ENCODE measurements around the gene RBPJL.

The RBPJL gene

GRCh38 chr20:45352729-45353128 lies 46.1 kb downstream of the RBPJL start:
- H2AFZ ChIP-seq (ENCODE audit: low read depth), result no peak overlapping the region
- H3K27me3 ChIP-seq (ENCODE audit: insufficient read depth, low read depth), result no peaks in the 10 kb centered on the region
- no peaks in the 10 kb centered on the region for H3K36me3 ChIP-seq (ENCODE audit: insufficient read depth)
- H3K4me1 ChIP-seq (ENCODE audit: low read depth, poor library complexity, severe bottlenecking), result peaks cover 46% of the 10 kb centered on the region
- H4K20me1 ChIP-seq (ENCODE audit: insufficient read depth), result no peaks in the 10 kb centered on the region
- H3K79me2 ChIP-seq (ENCODE audit: insufficient read depth, low read depth), result no peaks in the 10 kb centered on the region
- no peak overlapping the region for H3K4me2 ChIP-seq
- no peak for TF ChIP-seq CTCF (conservative IDR thresholded peaks at IDR 0.05; ENCODE audit: low read depth, low read length)
- H3K4me3 ChIP-seq (IDR thresholded peaks at IDR 0.05; ENCODE audit: insufficient read depth, low read depth, low read length), result no peak overlapping the region
- no peak overlapping the region for H3K9ac ChIP-seq
- H3K27ac ChIP-seq, result no peak overlapping the region

- Histone ChIP-seq H3K27me3 (ENCODE audit: insufficient read depth, low read depth) (no peaks in the 10 kb centered on the region), H3K27ac (no peak overlapping the region), H3K79me2 (ENCODE audit: insufficient read depth, low read depth) (no peaks in the 10 kb centered on the region), H2AFZ (ENCODE audit: low read depth) (no peak overlapping the region), H3K4me2 (no peak overlapping the region), H3K4me3 (IDR thresholded peaks at IDR 0.05; ENCODE audit: insufficient read depth, low read depth, low read length) (no peak overlapping the region), H3K4me1 (ENCODE audit: low read depth, poor library complexity, severe bottlenecking) (peaks cover 42% of the 10 kb centered on the region), H3K9ac (no peak overlapping the region), H3K36me3 (ENCODE audit: insufficient read depth) (no peaks in the 10 kb centered on the region), H4K20me1 (ENCODE audit: insufficient read depth) (no peaks in the 10 kb centered on the region)
- TF ChIP-seq CTCF (conservative IDR thresholded peaks at IDR 0.05; ENCODE audit: low read depth, low read length), result no peak
These were observed 47.1 kb downstream of the RBPJL start for GRCh38 chr20:45353746-45354145.

GRCh38 chr20:45354423-45355208 lies 48.0 kb downstream of the RBPJL start:
- TF ChIP-seq CTCF (conservative IDR thresholded peaks at IDR 0.05; ENCODE audit: low read depth, low read length), result no peak
- Histone ChIP-seq H3K4me3 (IDR thresholded peaks at IDR 0.05; ENCODE audit: insufficient read depth, low read depth, low read length) (no peak overlapping the region), H4K20me1 (ENCODE audit: insufficient read depth) (no peaks in the 10 kb centered on the region), H3K27ac (no peak overlapping the region), H3K9ac (no peak overlapping the region), H2AFZ (ENCODE audit: low read depth) (peak overlapping the region; percentile 32; the same call in 1 of the 2 replicates), H3K4me1 (ENCODE audit: low read depth, poor library complexity, severe bottlenecking) (peaks cover 38% of the 10 kb centered on the region), H3K27me3 (ENCODE audit: insufficient read depth, low read depth) (no peaks in the 10 kb centered on the region), H3K4me2 (peak overlapping the region; percentile 57), H3K79me2 (ENCODE audit: insufficient read depth, low read depth) (no peaks in the 10 kb centered on the region), H3K36me3 (ENCODE audit: insufficient read depth) (no peaks in the 10 kb centered on the region)

- Histone ChIP-seq H3K9ac (no peak overlapping the region), H3K36me3 (ENCODE audit: insufficient read depth) (no peaks in the 10 kb centered on the region), H3K27ac (no peak overlapping the region), H3K79me2 (ENCODE audit: insufficient read depth, low read depth) (no peaks in the 10 kb centered on the region), H3K4me1 (ENCODE audit: low read depth, poor library complexity, severe bottlenecking) (peaks cover 36% of the 10 kb centered on the region), H4K20me1 (ENCODE audit: insufficient read depth) (no peaks in the 10 kb centered on the region), H3K4me3 (IDR thresholded peaks at IDR 0.05; ENCODE audit: insufficient read depth, low read depth, low read length) (no peak overlapping the region), H3K4me2 (peak overlapping the region; percentile 57), H2AFZ (ENCODE audit: low read depth) (peak overlapping the region; percentile 32; the same call in 1 of the 2 replicates), H3K27me3 (ENCODE audit: insufficient read depth, low read depth) (no peaks in the 10 kb centered on the region)
- no peak for TF ChIP-seq CTCF (conservative IDR thresholded peaks at IDR 0.05; ENCODE audit: low read depth, low read length)
These were observed 48.8 kb downstream of the RBPJL start for GRCh38 chr20:45355209-45356084.

Data from KMS-11 (cell line).